Colon (tissue), 2 donors: Measurements from ENCODE around the gene MYOZ1.
"Not testable (repeated sequence)": the region's sequence is repeated elsewhere in the genome, so short reads cannot be mapped to it uniquely, and the experiment has no call there.

Experiments
- FAIRE-seq: peaks from 2 replicates; lab custom pipeline; 2012; peaks lifted over from hg19 to GRCh38; lab: Jason Lieb, UNC
- donor health status: control.
- donor health status: control.

The MYOZ1 gene

DNA sequence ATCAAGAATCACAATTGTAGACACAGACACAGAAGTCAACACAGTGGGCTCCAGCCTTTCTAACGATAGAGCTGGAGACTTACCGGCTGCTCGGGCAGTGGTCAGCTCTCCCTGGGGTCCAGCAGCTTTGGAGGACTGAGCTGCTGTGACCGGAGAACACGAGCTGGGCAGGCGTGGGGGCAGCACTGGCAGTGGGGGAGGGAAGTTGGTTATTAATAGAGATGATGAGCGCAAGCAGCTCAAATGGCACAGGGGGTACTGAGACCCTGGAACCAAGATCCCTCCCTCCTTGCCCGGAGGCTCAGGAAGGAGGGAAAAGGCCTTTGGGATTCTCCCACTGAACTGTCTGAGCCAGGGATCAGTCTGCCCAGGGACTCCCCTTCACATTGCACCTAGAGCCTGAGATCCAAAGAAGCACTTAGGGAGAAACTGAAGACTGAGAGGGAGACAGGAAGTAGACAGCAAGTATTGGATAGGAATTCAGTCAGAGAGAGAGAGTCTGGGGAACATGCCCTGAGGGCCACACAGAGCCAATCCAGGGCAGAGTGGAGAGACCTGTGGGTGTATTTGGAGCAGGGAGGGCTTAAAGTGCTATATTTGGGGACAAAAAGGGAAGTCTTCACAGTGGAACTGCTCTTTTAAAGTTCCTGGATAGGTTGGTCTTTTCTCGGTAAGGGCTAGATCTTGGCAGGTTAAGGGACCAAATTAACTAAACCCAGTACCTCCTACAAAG, at the start of gene MYOZ1:
Gene MYOZ1 (minus strand): TSS at position 147 of the 733 bp plus-strand sequence. CDS start 1,457 bp downstream, outside the sequence.
- FAIRE-seq, result no peak

DNA sequence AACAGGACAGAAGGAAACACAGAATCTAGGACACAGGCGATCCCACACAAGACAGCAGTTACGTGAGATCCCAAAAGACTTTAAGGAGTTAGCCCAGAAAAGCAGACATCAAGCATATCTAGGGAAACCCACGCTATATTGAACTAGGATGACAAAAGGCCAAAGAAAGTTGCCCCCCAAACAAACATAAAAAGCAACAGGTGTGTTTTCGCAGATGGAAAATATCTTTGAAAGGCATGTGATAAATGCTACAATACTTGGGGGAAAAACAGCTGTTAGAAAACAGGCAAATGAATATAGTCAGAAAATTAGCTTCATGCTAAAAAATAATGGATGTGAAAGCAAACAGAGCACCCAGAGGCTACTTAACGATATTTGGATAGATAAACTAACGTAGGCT, 49.5 kb upstream of the MYOZ1 start:
- not testable (repeated sequence) for FAIRE-seq

GRCh38 chr10:73689596-73689995, 48.3 kb upstream of the MYOZ1 start:
- FAIRE-seq, result not testable (repeated sequence)

DNA sequence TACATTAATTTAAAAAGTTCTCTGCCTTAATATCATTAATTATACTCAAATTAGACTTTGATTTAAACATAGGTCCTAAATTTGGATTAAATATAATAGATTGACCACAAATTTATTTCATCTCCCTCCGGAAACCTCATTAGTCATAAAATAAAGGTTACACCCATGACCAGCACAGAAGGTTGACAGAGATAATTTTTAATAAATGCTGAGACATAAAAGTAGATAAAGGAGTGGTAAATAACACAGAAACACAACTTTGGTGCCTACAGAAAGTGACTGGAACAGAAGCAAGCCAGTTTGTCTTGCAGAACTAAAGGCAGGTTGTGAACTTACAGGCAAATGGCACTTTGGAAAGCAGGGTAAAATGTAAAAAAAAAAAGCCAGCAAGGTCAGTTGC, 46.4 kb upstream of the MYOZ1 start:
- FAIRE-seq, result not testable (repeated sequence)

GRCh38 chr10:73674546-73674945, 33.3 kb upstream of the MYOZ1 start:
- not testable (repeated sequence) for FAIRE-seq

DNA sequence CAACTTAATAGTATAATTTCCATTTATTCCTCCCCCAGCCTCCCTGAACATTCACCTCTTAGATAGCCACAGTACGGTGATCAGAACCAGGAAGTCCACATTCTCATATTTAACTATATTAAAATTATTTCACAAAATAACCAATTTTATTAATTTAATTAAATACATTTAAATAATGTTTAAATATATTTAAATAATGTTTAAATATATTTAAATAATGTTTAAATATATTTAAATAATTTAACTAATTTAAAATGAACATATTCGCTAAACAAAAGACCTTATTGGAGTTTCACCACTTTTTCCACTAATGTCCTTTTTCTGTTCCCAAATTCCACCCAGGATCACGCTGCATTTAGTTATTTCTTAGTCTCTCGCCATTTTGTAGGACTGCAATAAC, 27.1 kb upstream of the MYOZ1 start:
- not testable (repeated sequence) for FAIRE-seq

- not testable (repeated sequence) for FAIRE-seq
Measured at GRCh38 chr10:73666153-73666809, 25.0 kb upstream of the MYOZ1 start.

DNA sequence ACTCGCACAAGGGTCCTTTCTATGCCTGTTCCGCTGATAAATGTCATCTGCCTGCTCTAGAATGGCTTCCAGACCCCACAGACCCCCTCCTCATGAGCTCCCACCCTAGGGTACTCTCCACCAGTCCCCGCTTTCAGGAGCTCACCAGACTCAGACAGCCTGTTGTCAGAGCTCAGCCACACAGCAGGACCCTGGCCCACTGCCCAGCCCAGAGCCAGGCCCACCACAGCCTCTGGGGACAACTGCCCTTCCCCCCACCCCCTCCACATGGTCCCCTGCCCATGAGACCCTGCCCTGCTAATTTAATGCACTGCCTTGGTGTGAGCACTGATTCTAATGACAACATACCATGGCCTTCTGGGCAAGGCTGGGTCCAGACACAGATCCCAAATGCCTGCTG, 24.3 kb upstream of the MYOZ1 start:
- FAIRE-seq, result not testable (repeated sequence)

DNA sequence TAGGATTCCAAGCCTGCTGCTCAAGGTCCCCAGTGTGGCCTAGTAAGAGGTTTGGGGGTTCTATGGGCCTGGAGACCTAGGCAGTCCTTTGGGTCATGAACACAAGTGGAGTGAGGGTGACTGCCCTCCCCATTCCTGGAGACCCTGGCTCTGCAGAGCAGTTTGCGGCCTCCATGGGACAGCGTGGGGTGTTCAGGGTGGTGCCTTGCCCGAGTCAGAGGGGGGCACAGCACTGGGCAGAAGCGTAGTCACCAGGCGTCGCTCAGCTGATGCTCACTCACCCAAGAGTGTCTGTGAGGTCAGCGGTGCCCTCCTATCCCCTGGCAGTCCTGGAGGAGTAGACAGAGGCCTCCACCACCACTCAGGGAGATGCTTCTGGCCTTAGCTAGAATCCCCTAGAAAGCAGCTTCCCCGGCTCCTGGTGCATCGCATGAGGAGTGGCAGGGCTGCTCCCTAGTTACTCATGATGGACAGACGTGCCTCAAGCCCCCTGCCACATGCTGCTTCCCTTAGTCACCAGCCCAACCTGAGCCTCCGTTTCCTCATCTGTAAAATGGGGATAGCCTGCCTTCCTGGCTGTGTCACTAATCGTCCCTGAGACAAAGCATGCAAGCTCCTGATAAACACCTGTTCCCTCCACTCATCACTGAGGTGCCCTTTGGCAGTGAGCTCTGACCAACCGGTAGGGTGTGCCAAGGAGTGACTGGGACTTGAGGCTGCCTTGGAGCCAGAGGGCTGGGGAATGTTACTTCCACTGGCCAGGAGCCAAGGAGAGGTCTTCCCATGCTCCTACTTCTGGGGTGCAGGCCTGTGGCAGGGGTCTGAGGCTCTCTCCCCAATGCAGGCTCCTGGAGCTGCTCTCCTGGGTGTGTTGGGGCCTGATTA, 23.1 kb upstream of the MYOZ1 start:
- not testable (repeated sequence) for FAIRE-seq

DNA sequence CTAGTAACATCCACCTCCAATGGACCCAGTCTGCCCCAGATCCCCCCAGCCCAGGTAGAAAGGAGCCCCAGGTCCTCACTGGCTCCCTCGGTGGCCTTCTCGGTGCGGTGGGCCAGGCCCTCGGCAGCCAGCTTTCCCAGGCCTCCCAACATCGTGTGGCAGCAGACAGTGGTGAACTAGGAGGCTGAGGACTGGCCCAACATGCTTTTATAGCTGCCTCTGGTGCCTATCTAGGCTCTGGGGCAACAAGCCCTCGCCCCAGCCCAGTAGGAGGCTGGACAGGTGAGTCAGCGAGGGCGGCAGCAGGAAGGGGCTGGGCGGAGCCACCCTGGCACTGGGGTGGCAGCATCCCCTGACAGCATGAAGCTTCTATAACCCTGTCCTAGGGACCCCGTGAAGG, 22.3 kb upstream of the MYOZ1 start:
- FAIRE-seq, result not testable (repeated sequence)

- not testable (repeated sequence) for FAIRE-seq
Measured at GRCh38 chr10:73662705-73663104, 21.4 kb upstream of the MYOZ1 start.

DNA sequence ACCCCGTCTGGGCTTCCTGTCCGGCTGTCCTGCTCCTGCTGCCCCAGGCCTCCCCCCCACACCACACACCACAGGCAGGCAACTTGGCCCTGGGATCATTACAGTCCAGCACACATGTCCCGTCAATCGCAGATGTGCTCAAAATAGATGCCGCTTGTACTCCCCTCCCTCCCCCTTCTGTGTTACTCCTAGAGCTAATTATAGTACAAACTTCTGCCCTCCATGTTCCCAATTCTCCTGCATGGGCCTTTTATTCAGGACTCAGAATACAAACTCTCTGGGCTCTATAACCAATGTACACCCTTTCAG, 14.7 kb upstream of the MYOZ1 start, which contains the start of gene SYNPO2L:
Gene SYNPO2L (minus strand): TSS at position 40 of the 309 bp plus-strand sequence. CDS start 107 bp downstream, outside the sequence.
- no peak for FAIRE-seq

- FAIRE-seq, result no peak
Measured at GRCh38 chr10:73655257-73655989, 14.1 kb upstream of the MYOZ1 start.

DNA sequence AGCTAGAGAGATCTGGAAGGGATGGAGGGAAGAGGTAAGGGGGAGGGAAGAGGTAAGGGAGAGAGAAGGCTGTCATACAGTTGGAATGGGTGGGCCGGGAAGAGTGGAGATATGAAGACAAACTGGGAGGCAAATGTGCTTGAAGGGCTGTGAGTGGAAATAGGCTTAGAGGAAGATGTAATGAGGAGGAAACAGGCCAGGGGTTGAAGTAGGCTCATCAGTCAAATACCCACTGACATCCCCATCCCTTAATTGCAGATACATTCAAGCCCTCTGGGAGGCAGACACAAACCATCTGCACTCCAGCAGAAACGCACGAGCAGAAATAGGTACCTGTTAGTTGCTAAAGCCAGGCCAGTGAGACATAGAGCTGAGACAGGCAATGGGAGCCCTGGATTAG, 12.4 kb upstream of the MYOZ1 start:
- no peak for FAIRE-seq

DNA sequence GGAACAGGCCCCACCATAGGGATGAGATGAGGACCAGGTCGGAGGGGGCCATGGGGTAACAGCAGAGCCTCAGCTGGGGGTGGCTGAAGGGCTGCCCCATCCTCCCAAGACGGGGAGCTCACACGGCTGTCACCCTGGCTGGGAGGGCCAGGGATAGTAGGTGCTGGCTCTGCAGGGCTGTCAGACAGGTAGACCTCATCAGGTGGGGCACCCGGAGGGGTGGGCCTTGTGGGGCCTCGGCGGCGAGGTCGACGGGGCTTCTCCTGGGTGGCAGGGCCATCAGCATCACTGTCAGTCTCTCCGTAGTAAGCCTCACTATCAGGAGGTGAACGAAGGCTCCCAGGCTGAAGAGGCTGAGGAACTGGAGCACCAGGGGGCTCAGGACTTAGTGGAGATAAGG, 11.9 kb upstream of the MYOZ1 start:
- FAIRE-seq, result no peak

DNA sequence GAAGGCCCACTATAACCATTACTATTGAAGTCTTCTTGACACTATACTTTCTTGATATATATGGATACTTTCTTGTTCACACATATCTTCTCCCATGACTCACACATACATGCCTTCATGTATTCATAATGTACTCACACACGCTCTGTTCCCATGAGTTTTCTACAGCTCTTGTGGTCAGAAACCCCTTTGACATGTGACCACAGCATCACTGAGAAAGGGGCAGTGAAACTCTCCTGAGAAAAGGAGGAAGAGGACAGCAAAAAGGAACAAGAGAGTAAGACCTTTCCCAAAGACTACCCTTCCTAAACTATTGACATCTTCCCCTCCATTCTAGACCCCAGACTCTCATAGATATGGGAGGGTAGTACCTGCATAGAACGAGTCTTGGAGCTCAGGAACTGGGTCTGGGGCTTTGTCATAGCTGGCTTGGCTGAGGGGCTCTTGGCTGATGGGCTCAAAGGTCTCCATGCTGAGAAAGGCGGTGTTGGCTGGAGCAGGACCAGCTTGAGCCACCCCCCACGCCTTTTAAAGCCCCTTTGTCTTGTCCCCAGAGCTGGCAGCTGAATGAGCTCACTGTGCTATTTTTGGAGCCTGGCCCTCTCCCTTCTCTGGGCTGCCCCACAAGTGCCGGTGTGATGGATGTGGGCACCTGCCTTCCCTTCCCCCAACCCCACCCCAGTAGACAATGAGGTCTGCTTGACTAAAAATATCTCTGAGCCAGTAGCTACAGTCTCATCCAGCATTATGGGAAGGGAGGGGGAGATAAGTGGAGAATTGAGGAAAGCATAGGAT, 9.5 kb upstream of the MYOZ1 start:
- no peak for FAIRE-seq

- FAIRE-seq, result no peak
Measured at GRCh38 chr10:73649876-73650536, 8.7 kb upstream of the MYOZ1 start.

GRCh38 chr10:73648975-73649829, 7.9 kb upstream of the MYOZ1 start:
- no peak for FAIRE-seq

- no peak for FAIRE-seq
Measured at GRCh38 chr10:73647875-73648651, 6.8 kb upstream of the MYOZ1 start.
